ENCODE data around the gene DALRD3. TPM values are rescaled to one million over a fixed set of nuclear protein-coding genes. Genes with fewer than 3 reads are reported as not detected.

DALRD3 gene
- 67.4 and 78.1 TPM in 2 replicates for total RNA-seq

GRCh38 chr3:49017971-49018706, at the start of gene DALRD3:
Gene DALRD3 (minus strand): TSS chr3:49018580. CDS start chr3:49018564, 16 bp downstream.

GRCh38 chr3:49028673-49029562, 10.5 kb upstream of the DALRD3 start, which contains the start of gene IMPDH2:
Gene IMPDH2 (minus strand): TSS chr3:49029398. CDS start chr3:49029350, 48 bp downstream.

GRCh38 chr3:49021813-49022687, 3.7 kb upstream of the DALRD3 start, which contains the start of gene NDUFAF3:
Gene NDUFAF3 (plus strand): TSS chr3:49022121. CDS start chr3:49022145, 24 bp downstream.

GRCh38 chr3:49007068-49007770, 11.2 kb downstream of the DALRD3 start, which contains the start of gene WDR6:
Gene WDR6 (plus strand): TSS chr3:49007391. CDS start chr3:49007432, 41 bp downstream.

GRCh38 chr3:48989796-48990635, 28.4 kb downstream of the DALRD3 start, which contains the start of gene P4HTM:
Gene P4HTM (plus strand): TSS chr3:48990241. CDS start chr3:48990257, 16 bp downstream.

Other genes with a start within 250 kb of the DALRD3 start
- 26.9 and 29.5 TPM in 2 replicates for gene PRKAR2A, start 170.7 kb downstream of the DALRD3 start, total RNA-seq
- 8.1 and 15.5 TPM in 2 replicates for gene SLC25A20, start 119.7 kb downstream of the DALRD3 start, total RNA-seq
- gene ARIH2, start 99.7 kb downstream of the DALRD3 start, total RNA-seq: 51.1 and 69.0 TPM in 2 replicates
- 2.2 and 3.5 TPM in 2 replicates for gene P4HTM, start 28.3 kb downstream of the DALRD3 start, total RNA-seq
- gene WDR6, start 11.2 kb downstream of the DALRD3 start, total RNA-seq: 43.7 and 44.7 TPM in 2 replicates
- gene NDUFAF3, start 3.5 kb upstream of the DALRD3 start, total RNA-seq: 163 and 199 TPM in 2 replicates
- 254 and 314 TPM in 2 replicates for gene IMPDH2, start 10.8 kb upstream of the DALRD3 start, total RNA-seq
- 53.3 and 54.4 TPM in 2 replicates for gene QRICH1, start 75.5 kb upstream of the DALRD3 start, total RNA-seq
- 203 and 241 TPM in 2 replicates for gene QARS1, start 86.2 kb upstream of the DALRD3 start, total RNA-seq
- gene USP19, start 102.2 kb upstream of the DALRD3 start, total RNA-seq: 35.6 and 39.5 TPM in 2 replicates
- gene LAMB2, start 114.5 kb upstream of the DALRD3 start, total RNA-seq: 119 and 120 TPM in 2 replicates
- gene CCDC71, start 147.8 kb upstream of the DALRD3 start, total RNA-seq: 29.8 and 47.6 TPM in 2 replicates
- 20.1 and 28.8 TPM in 2 replicates for gene KLHDC8B, start 153.0 kb upstream of the DALRD3 start, total RNA-seq